Neural cell (in vitro differentiated cells): ENCODE measurements around the gene ARHGAP5. TPM values are rescaled to one million over a fixed set of nuclear protein-coding genes. Genes with fewer than 3 reads are reported as not detected.

Source experiments
- H2AFZ ChIP-seq: fragments of 200-600, 300-800 bp; sonication (generic), shearing (Covaris generic); 2 replicates; pipeline ENCODE4 v1.6.0; 2014; ENCODE audit warnings: low read depth, mild to moderate bottlenecking, antibody characterized with exemption, low read length, moderate library complexity
- H3F3A ChIP-seq: fragments of 200-600 bp; shearing (Covaris generic); 2 replicates; pipeline ENCODE4 v1.6.1; 2016; ENCODE audit warnings: mild to moderate bottlenecking, moderate library complexity, mixed read lengths, antibody characterized with exemption, low read length; ENCODE audit not compliant: insufficient read depth, poor library complexity, severe bottlenecking
- H3K27ac ChIP-seq: fragments of 200-600, 300-800 bp; sonication (generic), shearing (Covaris generic); 2 replicates; pipeline ENCODE4 v1.5.1; 2014; ENCODE audit warnings: mild to moderate bottlenecking, low read length, moderate library complexity
- H3K27me3 ChIP-seq: fragments of 300-800, 200-600 bp; sonication (generic), shearing (Covaris generic); 2 replicates; pipeline ENCODE4 v1.6.0; 2014; ENCODE audit warnings: mild to moderate bottlenecking, low read depth, low read length, moderate library complexity; ENCODE audit not compliant: insufficient read depth
- H3K36me3 ChIP-seq: fragments of 300-800, 200-600 bp; sonication (generic), shearing (Covaris generic); 2 replicates; pipeline ENCODE4 v1.5.1; 2014; ENCODE audit warnings: mild to moderate bottlenecking, antibody characterized with exemption, low read length, moderate library complexity; ENCODE audit not compliant: insufficient read depth
- H3K4me2 ChIP-seq: fragments of 300-800, 200-600 bp; sonication (generic), shearing (Covaris generic); 2 replicates; pipeline ENCODE4 v1.6.0; 2014; ENCODE audit warnings: mild to moderate bottlenecking, low read length
- H3K4me3 ChIP-seq: fragments of 300-800, 200-600 bp; sonication (generic), shearing (Covaris generic); 2 replicates; pipeline ENCODE4 v1.5.1; 2014; ENCODE audit warnings: mild to moderate bottlenecking, low read length, moderate library complexity
- H3K79me2 ChIP-seq: fragments of 200-600 bp; shearing (Covaris generic); replicated peaks from 2 replicates; pipeline ENCODE4 v1.6.0; 2014; ENCODE audit warnings: mild to moderate bottlenecking, low read length, moderate library complexity; ENCODE audit not compliant: insufficient read depth
- H3K9ac ChIP-seq: fragments of 300-800, 200-600 bp; sonication (generic), shearing (Covaris generic); 2 replicates; pipeline ENCODE4 v1.6.1; 2016; ENCODE audit warnings: mild to moderate bottlenecking, low read length, mixed read lengths
- H3K9me2 ChIP-seq: fragments of 200-600 bp; shearing (Covaris generic); 2 replicates; pipeline ENCODE4 v1.6.1; 2016; ENCODE audit warnings: mild to moderate bottlenecking, low read length, mixed read lengths; ENCODE audit not compliant: insufficient read depth
- H3K9me3 ChIP-seq: fragments of 200-600, 300-800 bp; sonication (generic), shearing (Covaris generic); 2 replicates; pipeline ENCODE4 v1.6.1; 2016; ENCODE audit warnings: mild to moderate bottlenecking, mixed run types, low read length, moderate library complexity, mixed read lengths
- H4K20me1 ChIP-seq: fragments of 200-600 bp; shearing (Covaris generic); 2 replicates; pipeline ENCODE4 v1.6.1; 2016; ENCODE audit warnings: mild to moderate bottlenecking, mixed run types; ENCODE audit not compliant: insufficient read depth
- EP300 ChIP-seq: fragments of 450-650 bp; conservative IDR thresholded peaks from 2 replicates; pipeline ENCODE4 v1.6.1; 2014; ENCODE audit warnings: antibody characterized with exemption, mild to moderate bottlenecking, moderate library complexity; ENCODE audit not compliant: poor library complexity, severe bottlenecking
- EZH2 ChIP-seq: fragments of 200-600, 300-800 bp; shearing (Covaris generic), sonication (generic); IDR thresholded peaks from 2 replicates; pipeline ENCODE4 v1.6.1; 2014; ENCODE audit warnings: antibody characterized with exemption, low read length, borderline replicate concordance, mild to moderate bottlenecking; ENCODE audit not compliant: insufficient read depth, poor library complexity, severe bottlenecking
- MXI1 ChIP-seq: fragments of 450-650 bp; conservative IDR thresholded peaks from 2 replicates; pipeline ENCODE4 v1.6.1; 2014; ENCODE audit warnings: antibody characterized with exemption, mild to moderate bottlenecking; ENCODE audit not compliant: poor library complexity, severe bottlenecking
- POLR2AphosphoS5 ChIP-seq: IDR thresholded peaks from 2 replicates; pipeline ENCODE4 v1.6.1; 2012
- RAD21 ChIP-seq: fragments of 450-650 bp; conservative IDR thresholded peaks from 2 replicates; pipeline ENCODE4 v1.6.1; 2014; ENCODE audit warnings: antibody characterized with exemption, mild to moderate bottlenecking, moderate library complexity
- SMC3 ChIP-seq: fragments of 450-650 bp; conservative IDR thresholded peaks from 2 replicates; pipeline ENCODE4 v1.6.1; 2014; ENCODE audit warnings: antibody characterized with exemption, mild to moderate bottlenecking, moderate library complexity; ENCODE audit not compliant: poor library complexity
- TAF1 ChIP-seq: IDR thresholded peaks from 2 replicates; pipeline ENCODE4 v1.6.1; 2012; ENCODE audit warnings: low read depth
- polyA plus RNA-seq: library from polyadenylated mRNA; depleted of rRNA; stranded (reverse); fragments of >200 nt; gene quantifications from 2 replicates; pipeline ENCODE4 v1.2.3, GENCODE V29; 2014
- TF ChIP-seq, protein P1 (sequence below): fragments of 450-650 bp; IDR thresholded peaks from 2 replicates; pipeline ENCODE4 v1.5.1; 2014; ENCODE audit warnings: antibody characterized with exemption, mild to moderate bottlenecking, moderate library complexity; ENCODE audit not compliant: poor library complexity, severe bottlenecking
- TF ChIP-seq, protein P2 (sequence below): IDR thresholded peaks from 2 replicates; pipeline ENCODE4 v1.6.1; 2012; ENCODE audit warnings: borderline replicate concordance

The ARHGAP5 gene
- polyA plus RNA-seq, 1 donor from 2014 or later, result 32.2 TPM

DNA sequence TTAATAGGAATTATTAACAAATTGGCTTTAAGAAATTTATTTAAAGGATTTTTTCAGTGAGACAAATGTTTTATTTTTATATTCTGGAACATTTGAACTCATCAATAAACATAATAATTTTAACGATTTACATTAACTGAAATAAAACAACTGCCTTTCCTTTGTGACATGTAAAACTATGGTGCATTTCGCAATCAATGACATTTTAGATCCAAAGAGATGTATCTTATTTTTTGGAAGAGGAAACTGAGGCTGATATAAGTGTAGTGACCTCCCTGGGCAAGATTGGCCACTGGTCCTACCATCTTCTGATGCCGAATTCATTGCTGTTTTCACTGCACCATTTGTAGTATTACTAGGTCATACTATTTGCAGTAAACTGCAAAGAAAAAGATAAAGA, 128.4 kb downstream of the ARHGAP5 start:
- no peak overlapping the region for H3K4me3 ChIP-seq
- H3K79me2 ChIP-seq, result no peaks in the 10 kb centered on the region
- H3K9ac ChIP-seq, result no peak overlapping the region
- H3K27ac ChIP-seq, result no peak overlapping the region
- no peaks in the 10 kb centered on the region for H3K36me3 ChIP-seq
- H3K9me3 ChIP-seq, result no peaks in the 10 kb centered on the region
- TF ChIP-seq, protein P1, sequence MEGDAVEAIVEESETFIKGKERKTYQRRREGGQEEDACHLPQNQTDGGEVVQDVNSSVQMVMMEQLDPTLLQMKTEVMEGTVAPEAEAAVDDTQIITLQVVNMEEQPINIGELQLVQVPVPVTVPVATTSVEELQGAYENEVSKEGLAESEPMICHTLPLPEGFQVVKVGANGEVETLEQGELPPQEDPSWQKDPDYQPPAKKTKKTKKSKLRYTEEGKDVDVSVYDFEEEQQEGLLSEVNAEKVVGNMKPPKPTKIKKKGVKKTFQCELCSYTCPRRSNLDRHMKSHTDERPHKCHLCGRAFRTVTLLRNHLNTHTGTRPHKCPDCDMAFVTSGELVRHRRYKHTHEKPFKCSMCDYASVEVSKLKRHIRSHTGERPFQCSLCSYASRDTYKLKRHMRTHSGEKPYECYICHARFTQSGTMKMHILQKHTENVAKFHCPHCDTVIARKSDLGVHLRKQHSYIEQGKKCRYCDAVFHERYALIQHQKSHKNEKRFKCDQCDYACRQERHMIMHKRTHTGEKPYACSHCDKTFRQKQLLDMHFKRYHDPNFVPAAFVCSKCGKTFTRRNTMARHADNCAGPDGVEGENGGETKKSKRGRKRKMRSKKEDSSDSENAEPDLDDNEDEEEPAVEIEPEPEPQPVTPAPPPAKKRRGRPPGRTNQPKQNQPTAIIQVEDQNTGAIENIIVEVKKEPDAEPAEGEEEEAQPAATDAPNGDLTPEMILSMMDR, result no peak
- no peak for TF ChIP-seq TAF1
- TF ChIP-seq EZH2, result no peak
- TF ChIP-seq EP300, result no peak
- no peak for TF ChIP-seq RAD21
- no peak for TF ChIP-seq SMC3
- no peak for TF ChIP-seq POLR2AphosphoS5
- TF ChIP-seq MXI1, result no peak
- TF ChIP-seq, protein P2, sequence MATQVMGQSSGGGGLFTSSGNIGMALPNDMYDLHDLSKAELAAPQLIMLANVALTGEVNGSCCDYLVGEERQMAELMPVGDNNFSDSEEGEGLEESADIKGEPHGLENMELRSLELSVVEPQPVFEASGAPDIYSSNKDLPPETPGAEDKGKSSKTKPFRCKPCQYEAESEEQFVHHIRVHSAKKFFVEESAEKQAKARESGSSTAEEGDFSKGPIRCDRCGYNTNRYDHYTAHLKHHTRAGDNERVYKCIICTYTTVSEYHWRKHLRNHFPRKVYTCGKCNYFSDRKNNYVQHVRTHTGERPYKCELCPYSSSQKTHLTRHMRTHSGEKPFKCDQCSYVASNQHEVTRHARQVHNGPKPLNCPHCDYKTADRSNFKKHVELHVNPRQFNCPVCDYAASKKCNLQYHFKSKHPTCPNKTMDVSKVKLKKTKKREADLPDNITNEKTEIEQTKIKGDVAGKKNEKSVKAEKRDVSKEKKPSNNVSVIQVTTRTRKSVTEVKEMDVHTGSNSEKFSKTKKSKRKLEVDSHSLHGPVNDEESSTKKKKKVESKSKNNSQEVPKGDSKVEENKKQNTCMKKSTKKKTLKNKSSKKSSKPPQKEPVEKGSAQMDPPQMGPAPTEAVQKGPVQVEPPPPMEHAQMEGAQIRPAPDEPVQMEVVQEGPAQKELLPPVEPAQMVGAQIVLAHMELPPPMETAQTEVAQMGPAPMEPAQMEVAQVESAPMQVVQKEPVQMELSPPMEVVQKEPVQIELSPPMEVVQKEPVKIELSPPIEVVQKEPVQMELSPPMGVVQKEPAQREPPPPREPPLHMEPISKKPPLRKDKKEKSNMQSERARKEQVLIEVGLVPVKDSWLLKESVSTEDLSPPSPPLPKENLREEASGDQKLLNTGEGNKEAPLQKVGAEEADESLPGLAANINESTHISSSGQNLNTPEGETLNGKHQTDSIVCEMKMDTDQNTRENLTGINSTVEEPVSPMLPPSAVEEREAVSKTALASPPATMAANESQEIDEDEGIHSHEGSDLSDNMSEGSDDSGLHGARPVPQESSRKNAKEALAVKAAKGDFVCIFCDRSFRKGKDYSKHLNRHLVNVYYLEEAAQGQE, result no peak
- no peaks in the 10 kb centered on the region for H3K9me2 ChIP-seq
- H3K27me3 ChIP-seq, result no peaks in the 10 kb centered on the region
- H4K20me1 ChIP-seq, result no peaks in the 10 kb centered on the region
- H3K4me2 ChIP-seq, result no peak overlapping the region
- H2AFZ ChIP-seq, result no peak overlapping the region
- H3F3A ChIP-seq, result peaks cover 8% of the 10 kb centered on the region

DNA sequence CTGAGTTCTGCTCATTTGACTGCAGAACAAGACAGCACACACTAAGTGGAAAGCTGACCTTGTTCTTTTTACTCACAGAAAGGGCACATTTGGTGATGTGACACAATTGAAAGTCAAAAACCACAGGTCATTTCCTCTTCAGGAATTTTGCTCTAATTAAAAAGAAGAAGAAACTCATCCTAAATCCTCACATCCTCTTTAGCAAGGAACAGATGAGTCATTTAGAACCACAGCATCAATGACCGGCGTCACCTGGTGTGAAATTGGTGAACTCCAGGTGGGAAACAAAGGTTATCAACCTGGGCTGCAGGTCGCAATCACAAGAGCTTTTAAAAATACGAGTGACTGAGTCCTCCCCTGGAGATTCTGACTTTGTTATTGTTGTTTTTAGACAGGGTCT, 128.9 kb downstream of the ARHGAP5 start:
- H4K20me1 ChIP-seq, result no peaks in the 10 kb centered on the region
- no peak for TF ChIP-seq POLR2AphosphoS5
- TF ChIP-seq EP300, result no peak
- TF ChIP-seq EZH2, result no peak
- TF ChIP-seq SMC3, result no peak
- TF ChIP-seq TAF1, result no peak
- TF ChIP-seq, protein P1, result no peak
- no peaks in the 10 kb centered on the region for H3K79me2 ChIP-seq
- H3K27ac ChIP-seq, result no peak overlapping the region
- H2AFZ ChIP-seq, result no peak overlapping the region
- no peak overlapping the region for H3K4me2 ChIP-seq
- H3F3A ChIP-seq, result peaks cover 8% of the 10 kb centered on the region
- no peak overlapping the region for H3K4me3 ChIP-seq
- H3K27me3 ChIP-seq, result no peaks in the 10 kb centered on the region
- no peaks in the 10 kb centered on the region for H3K9me2 ChIP-seq
- no peaks in the 10 kb centered on the region for H3K9me3 ChIP-seq
- H3K9ac ChIP-seq, result no peak overlapping the region
- H3K36me3 ChIP-seq, result no peaks in the 10 kb centered on the region
